Heart left ventricle (tissue), 13 donors: Measurements from ENCODE around the gene PIK3C2G.

Source experiments
- POLR2A ChIP-seq, 2 donors: fragments of 450-650 bp; IDR thresholded peaks; one replicate each; pipeline ENCODE4 v1.6.1; 2017; ENCODE audit warnings: antibody characterized with exemption in 2 of 2, mild to moderate bottlenecking in 2 of 2, moderate library complexity in 2 of 2
- TF ChIP-seq, protein P1 (sequence below), 12 donors: fragments of 200-600 bp; sonication (generic) in 4 of 12; IDR thresholded peaks; one replicate each; pipeline versions ENCODE4 v1.5.0 to v1.8.0; 2018 to 2022; ENCODE audit warnings: antibody characterized with exemption in 12 of 12, mild to moderate bottlenecking in 5 of 12
- donor health status: ischemic (EF 13 %, LVEDD 7.1; RV severe dilation, severe dysfunction).
- donor health status: DM: no; HTN: yes; CAD: no.
- donor health status: DM: no; HTN: no; CAD: no.
- donor health status: ischemic (EF 25% LVEDD 6.9; RV normal size, moderate dysfunction).
- donor health status: ischemic (EF 25% LVEDD 5.7; RV mildly dilated, moderate dysfunction).
- donor health status: ischemic (EF 35%, LVEDD 5.7; RV mildly dilated, moderate dysfunction).
- donor health status: nonischemic (EF 11% LVEDD 7.7; RV severe dilation, severe dysfunction).
- donor health status: DM: yes; HTN: yes; CAD: no.
- donor health status: PGD.
- donor health status: ischemic (EF 29% LVEDD 5.4; RV normal size, mild dysfunction).
- donor health status: nonischemic (EF 23%, LVEDD 6.1; RV moderate dilation, normal function).

DNA sequence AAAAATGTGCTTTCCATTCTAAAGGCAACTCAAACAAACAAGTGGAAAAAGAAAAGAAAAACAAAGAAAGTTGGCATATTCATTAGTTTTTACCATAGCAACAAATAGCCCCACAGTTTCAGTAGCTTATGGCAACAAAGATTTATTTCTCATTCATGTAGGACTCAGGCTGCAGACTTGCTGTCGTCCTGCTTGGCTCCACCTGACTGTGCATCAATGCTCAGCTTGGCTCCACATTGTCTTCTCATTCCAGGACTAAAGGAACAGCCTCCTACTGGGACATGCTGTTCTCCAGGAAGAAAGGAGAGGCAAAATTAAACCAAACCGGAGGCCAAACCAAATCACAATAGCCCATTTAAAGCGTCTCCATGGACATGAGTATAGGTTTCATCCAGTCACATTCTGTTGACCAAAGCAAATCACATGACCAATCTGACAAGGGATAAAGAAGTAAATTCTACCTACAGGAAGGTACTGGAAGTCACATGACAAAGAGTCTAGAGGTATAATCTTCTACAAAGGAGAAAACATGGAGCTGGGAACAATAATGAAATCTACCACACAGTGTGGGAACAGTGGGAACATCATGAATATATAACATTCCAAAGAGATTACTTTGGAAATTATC, 222.5 kb downstream of the PIK3C2G start:
- TF ChIP-seq, protein P1, sequence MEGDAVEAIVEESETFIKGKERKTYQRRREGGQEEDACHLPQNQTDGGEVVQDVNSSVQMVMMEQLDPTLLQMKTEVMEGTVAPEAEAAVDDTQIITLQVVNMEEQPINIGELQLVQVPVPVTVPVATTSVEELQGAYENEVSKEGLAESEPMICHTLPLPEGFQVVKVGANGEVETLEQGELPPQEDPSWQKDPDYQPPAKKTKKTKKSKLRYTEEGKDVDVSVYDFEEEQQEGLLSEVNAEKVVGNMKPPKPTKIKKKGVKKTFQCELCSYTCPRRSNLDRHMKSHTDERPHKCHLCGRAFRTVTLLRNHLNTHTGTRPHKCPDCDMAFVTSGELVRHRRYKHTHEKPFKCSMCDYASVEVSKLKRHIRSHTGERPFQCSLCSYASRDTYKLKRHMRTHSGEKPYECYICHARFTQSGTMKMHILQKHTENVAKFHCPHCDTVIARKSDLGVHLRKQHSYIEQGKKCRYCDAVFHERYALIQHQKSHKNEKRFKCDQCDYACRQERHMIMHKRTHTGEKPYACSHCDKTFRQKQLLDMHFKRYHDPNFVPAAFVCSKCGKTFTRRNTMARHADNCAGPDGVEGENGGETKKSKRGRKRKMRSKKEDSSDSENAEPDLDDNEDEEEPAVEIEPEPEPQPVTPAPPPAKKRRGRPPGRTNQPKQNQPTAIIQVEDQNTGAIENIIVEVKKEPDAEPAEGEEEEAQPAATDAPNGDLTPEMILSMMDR (IDR thresholded peaks at IDR 0.05) = no peak
- no peak for TF ChIP-seq POLR2A (IDR thresholded peaks at IDR 0.05)
